Hepatocyte (in vitro differentiated cells): ENCODE results near the gene COPS4. TPM values are rescaled to one million over a fixed set of nuclear protein-coding genes. Genes with fewer than 3 reads are reported as not detected.
"Not testable (repeated sequence)": the region's sequence is repeated elsewhere in the genome, so short reads cannot be mapped to it uniquely, and the experiment has no call there.

ENCODE experiments used
- DNase-seq: peaks from one replicate; pipeline ENCODE4 v3.0.0-alpha.2; 2016; ENCODE audit warnings: low spot score
- H2AFZ ChIP-seq: fragments of 200-600 bp; sonication (generic); 2 replicates; pipeline ENCODE4 v1.6.0; 2016; ENCODE audit warnings: antibody characterized with exemption, mild to moderate bottlenecking
- H3K27ac ChIP-seq: fragments of 200-600 bp; sonication (generic); 2 replicates; pipeline ENCODE4 v1.5.1; 2016; ENCODE audit warnings: mild to moderate bottlenecking
- H3K27me3 ChIP-seq: fragments of 200-600 bp; sonication (generic); 2 replicates; pipeline ENCODE4 v1.6.1; 2016
- H3K36me3 ChIP-seq: fragments of 200-600 bp; sonication (generic); replicated peaks from 2 replicates; pipeline ENCODE4 v1.5.1; 2016; ENCODE audit warnings: low read depth; ENCODE audit not compliant: insufficient read depth
- H3K4me1 ChIP-seq: fragments of 200-600 bp; sonication (generic); 2 replicates; pipeline ENCODE4 v1.5.1; 2016; ENCODE audit warnings: mild to moderate bottlenecking, moderate library complexity; ENCODE audit not compliant: insufficient read depth
- H3K4me2 ChIP-seq: fragments of 200-600 bp; sonication (generic); 2 replicates; pipeline ENCODE4 v1.6.0; 2016
- H3K4me3 ChIP-seq: fragments of 200-600 bp; sonication (generic); 2 replicates; pipeline ENCODE4 v1.5.1; 2016; ENCODE audit warnings: mild to moderate bottlenecking
- H3K79me2 ChIP-seq: fragments of 200-600 bp; sonication (generic); 2 replicates; pipeline ENCODE4 v1.6.0; 2017; ENCODE audit warnings: mild to moderate bottlenecking
- H3K9me2 ChIP-seq: fragments of 200-600 bp; sonication (generic); replicated peaks from 2 replicates; pipeline ENCODE4 v1.6.0; 2017; ENCODE audit warnings: mild to moderate bottlenecking; ENCODE audit not compliant: insufficient read depth
- H3K9me3 ChIP-seq: fragments of 200-600 bp; sonication (generic); 2 replicates; pipeline ENCODE4 v1.5.1; 2016; ENCODE audit warnings: low read depth, mild to moderate bottlenecking
- H4K20me1 ChIP-seq: fragments of 200-600 bp; sonication (generic); 2 replicates; pipeline ENCODE4 v1.6.0; 2016; ENCODE audit warnings: mild to moderate bottlenecking; ENCODE audit not compliant: insufficient read depth, poor library complexity, severe bottlenecking
- CTCF ChIP-seq: fragments of 200-600 bp; sonication (generic); IDR thresholded peaks from 2 replicates; pipeline ENCODE4 v1.5.1; 2016; ENCODE audit warnings: antibody characterized with exemption, mild to moderate bottlenecking; ENCODE audit not compliant: poor library complexity
- EZH2 ChIP-seq: fragments of 200-600 bp; sonication (generic); IDR thresholded peaks from 2 replicates; pipeline ENCODE4 v1.6.1; 2016; ENCODE audit warnings: antibody characterized with exemption, mild to moderate bottlenecking, borderline replicate concordance
- EZH2phosphoT487 ChIP-seq: fragments of 200-600 bp; sonication (generic); IDR thresholded peaks from one replicate; pipeline ENCODE4 v1.6.1; 2018; ENCODE audit warnings: antibody characterized with exemption, mild to moderate bottlenecking, low read depth, moderate library complexity; ENCODE audit not compliant: unreplicated experiment, severe bottlenecking
- WGBS: methylation state at CpG from one replicate; pipeline ENCODE4 v1.1.6; 2016; ENCODE audit warnings: low lambda C conversion rate; ENCODE audit errors: missing lambda C conversion rate; 5-methylcytosine and 5-hydroxymethylcytosine counted together
- polyA plus RNA-seq: library from polyadenylated mRNA; unstranded; fragments of >200 nt; fragmentation: Nextera tagmentation; extraction: Ambion mirVana; gene quantifications from 2 replicates; pipeline ENCODE4 v1.2.1, GENCODE V29; 2016
- total RNA-seq: library from RNA; depleted of rRNA; stranded (reverse); fragments of >200 nt; gene quantifications from 2 replicates; pipeline ENCODE4 v1.2.3, GENCODE V29; 2014

COPS4 gene
- total and polyA plus RNA-seq, 2 experiments from 2014 or later = 45.2 to 56.7 TPM

DNA sequence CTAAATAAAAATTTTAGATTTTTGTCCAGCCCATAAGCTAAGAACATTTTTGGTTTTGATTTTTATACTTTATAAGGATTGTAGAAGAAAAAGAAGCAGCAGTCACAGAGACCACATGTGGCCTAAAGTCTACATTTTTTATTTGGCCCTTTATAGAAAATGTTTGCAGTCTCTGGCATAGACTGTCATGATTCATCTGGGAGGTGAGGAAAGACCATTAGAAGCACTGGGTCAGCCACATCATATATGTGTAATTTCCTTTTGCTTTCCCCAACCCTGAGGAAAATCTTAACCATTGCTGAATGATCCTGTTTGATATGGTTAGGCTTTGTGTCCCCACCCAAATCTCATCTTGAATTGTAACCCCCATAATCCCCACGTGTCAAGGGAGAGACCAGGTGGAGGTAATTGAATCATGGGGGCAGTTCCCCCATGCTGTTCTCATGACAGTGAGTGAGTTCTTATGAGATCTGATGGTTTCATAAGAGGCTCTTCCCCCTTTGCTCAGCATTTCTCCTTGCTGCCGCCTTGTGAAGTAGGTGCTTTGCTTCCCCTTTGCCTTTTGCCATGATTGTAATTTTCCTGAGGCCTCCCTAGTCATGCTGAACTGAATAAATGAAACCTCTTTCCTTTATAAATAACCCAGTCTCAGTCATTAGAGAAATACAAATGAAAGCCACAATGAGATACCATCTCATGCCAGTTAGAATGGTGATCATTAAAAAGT is 12.1 kb upstream of the COPS4 start:
- Histone ChIP-seq H3K9me2 (no peaks in the 10 kb centered on the region), H3K36me3 (no peaks in the 10 kb centered on the region), H3K9me3 (no peaks in the 10 kb centered on the region), H3K27ac (no peak overlapping the region), H4K20me1 (no peaks in the 10 kb centered on the region), H3K4me3 (no peak overlapping the region), H2AFZ (no peak overlapping the region), H3K4me1 (no peaks in the 10 kb centered on the region), H3K4me2 (no peak overlapping the region), H3K27me3 (no peaks in the 10 kb centered on the region), H3K79me2 (no peaks in the 10 kb centered on the region)
- 90% methylated on average over 2 of the region's 2 CpGs for WGBS
- TF ChIP-seq EZH2phosphoT487 (no peak), EZH2 (no peak), CTCF (no peak)
- DNase-seq = no peak

GRCh38 chr4:83023599-83023998 is 11.4 kb upstream of the COPS4 start:
- WGBS = 88% methylated on average over 1 of the region's 1 CpG
- not testable (repeated sequence) for H4K20me1 ChIP-seq, H3K4me3 ChIP-seq, H3K27me3 ChIP-seq, DNase-seq, H3K4me1 ChIP-seq, H3K9me3 ChIP-seq, H3K4me2 ChIP-seq, H3K79me2 ChIP-seq, H2AFZ ChIP-seq, H3K9me2 ChIP-seq, H3K36me3 ChIP-seq, H3K27ac ChIP-seq

DNA sequence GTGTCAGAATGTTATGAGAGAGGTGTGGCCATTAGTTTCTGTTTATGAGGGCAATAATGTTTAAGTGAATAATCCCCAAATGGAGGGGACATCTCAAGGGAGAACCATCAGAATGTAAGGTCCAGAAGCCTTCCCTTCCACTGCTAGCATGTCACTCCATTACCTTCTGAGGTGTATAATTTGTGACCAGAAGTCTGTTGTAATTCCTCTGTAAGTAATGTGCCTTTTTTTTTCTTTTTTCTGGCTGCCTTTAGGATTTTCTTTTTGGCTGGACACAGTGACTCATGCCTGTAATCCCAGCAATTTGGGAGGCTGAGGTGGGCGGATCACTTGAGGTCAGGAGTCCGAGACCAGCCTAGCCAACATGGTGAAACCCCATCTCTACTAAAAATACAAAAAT is 10.8 kb upstream of the COPS4 start:
- Histone ChIP-seq H3K79me2 (no peaks in the 10 kb centered on the region), H3K36me3 (no peaks in the 10 kb centered on the region), H3K4me3 (no peak overlapping the region), H3K9me2 (no peaks in the 10 kb centered on the region), H3K9me3 (no peaks in the 10 kb centered on the region), H3K4me2 (no peak overlapping the region), H3K4me1 (no peaks in the 10 kb centered on the region), H3K27me3 (no peaks in the 10 kb centered on the region), H4K20me1 (no peaks in the 10 kb centered on the region), H2AFZ (no peak overlapping the region), H3K27ac (no peak overlapping the region)
- 66% methylated on average over 2 of the region's 2 CpGs for WGBS
- no peak for DNase-seq
- TF ChIP-seq EZH2phosphoT487 (no peak), CTCF (no peak)

GRCh38 chr4:83025563-83025962 is 9.4 kb upstream of the COPS4 start:
- H3K27me3 ChIP-seq = no peaks in the 10 kb centered on the region

More at GRCh38 chr4:83025563-83025962, 9.4 kb upstream of the COPS4 start:
- no peaks in the 10 kb centered on the region for H3K36me3 ChIP-seq
- no peaks in the 10 kb centered on the region for H3K9me3 ChIP-seq
- no peak overlapping the region for H3K27ac ChIP-seq
- no peak overlapping the region for H3K4me2 ChIP-seq
- no peaks in the 10 kb centered on the region for H3K79me2 ChIP-seq
- H3K9me2 ChIP-seq = no peaks in the 10 kb centered on the region
- no peaks in the 10 kb centered on the region for H3K4me1 ChIP-seq
- H4K20me1 ChIP-seq = no peaks in the 10 kb centered on the region
- DNase-seq = no peak
- no peak overlapping the region for H2AFZ ChIP-seq
- H3K4me3 ChIP-seq = no peak overlapping the region
- TF ChIP-seq EZH2 (no peak), EZH2phosphoT487 (no peak), CTCF (no peak)
